HG02852 (cell line): ENCODE measurements around the gene CLTC.

Source experiments
- ATAC-seq: cut with Tn5 transposase; IDR thresholded peaks from one replicate; pipeline ENCODE4 v1.9.1; 2021; ENCODE audit warnings: mild to moderate bottlenecking, moderate library complexity; ENCODE audit not compliant: unreplicated experiment

Gene CLTC

GRCh38 chr17:59678918-59679317 lies 59.2 kb downstream of the CLTC start:
- no peak for ATAC-seq

- ATAC-seq, result no peak
Observed at GRCh38 chr17:59680314-59680713, 60.6 kb downstream of the CLTC start.

- ATAC-seq, result no peak
Observed at GRCh38 chr17:59683283-59683682, 63.6 kb downstream of the CLTC start.

- no peak for ATAC-seq
Observed at GRCh38 chr17:59684967-59685366, 65.3 kb downstream of the CLTC start.

- no peak for ATAC-seq
Observed at GRCh38 chr17:59688008-59688407, 68.3 kb downstream of the CLTC start.

GRCh38 chr17:59688496-59688895 lies 68.8 kb downstream of the CLTC start:
- ATAC-seq, result no peak

GRCh38 chr17:59693582-59693981 lies 73.9 kb downstream of the CLTC start:
- ATAC-seq, result no peak

GRCh38 chr17:59694344-59694743 lies 74.6 kb downstream of the CLTC start:
- ATAC-seq, result no peak

- no peak for ATAC-seq
Observed at GRCh38 chr17:59695945-59696681, 76.4 kb downstream of the CLTC start.

GRCh38 chr17:59696682-59697277 lies 77.1 kb downstream of the CLTC start:
- no peak for ATAC-seq

- ATAC-seq, result no peak
Observed at GRCh38 chr17:59698143-59698542, 78.4 kb downstream of the CLTC start.

- no peak for ATAC-seq
Observed at GRCh38 chr17:59699218-59699617, 79.5 kb downstream of the CLTC start.

- ATAC-seq, result no peak
Observed at GRCh38 chr17:59699786-59700185, 80.1 kb downstream of the CLTC start.

- ATAC-seq, result no peak
Observed at GRCh38 chr17:59702304-59702703, 82.6 kb downstream of the CLTC start.

GRCh38 chr17:59707149-59707970 lies 87.7 kb downstream of the CLTC start, which contains the start of the genes PTRH2 and VMP1:
Gene PTRH2, minus strand, starts transcription at chr17:59707430. Its CDS starts 9,452 bp downstream, at chr17:59697978.
Gene VMP1, plus strand, starts transcription at chr17:59707654. Its CDS starts 23,793 bp downstream, at chr17:59731447.
- ATAC-seq, result peak; percentile 95

- no peak for ATAC-seq
Observed at GRCh38 chr17:59707971-59708430, 88.3 kb downstream of the CLTC start.

GRCh38 chr17:59711936-59712335 lies 92.2 kb downstream of the CLTC start:
- ATAC-seq, result no peak

- ATAC-seq, result no peak
Observed at GRCh38 chr17:59712862-59713261, 93.2 kb downstream of the CLTC start.

GRCh38 chr17:59714255-59714654 lies 94.6 kb downstream of the CLTC start:
- ATAC-seq, result no peak

- no peak for ATAC-seq
Observed at GRCh38 chr17:59716427-59716826, 96.7 kb downstream of the CLTC start.

- ATAC-seq, result no peak
Observed at GRCh38 chr17:59719526-59719925, 99.8 kb downstream of the CLTC start.
